ENCODE results near the gene PTPRB. TPM values are rescaled to one million over a fixed set of nuclear protein-coding genes. Genes with fewer than 3 reads are reported as not detected.

The PTPRB gene
- total RNA-seq, 1 donor from 2014 or later, result 28.9 TPM

- DNase-seq (ENCODE audit: low spot score), result no peak
- intact Hi-C loops (cut with DNase I), result no loop called here
Measured at GRCh38 chr12:70485704-70486103, 151.5 kb downstream of the PTPRB start.

- DNase-seq (ENCODE audit: low spot score), result no peak
- intact Hi-C loops (cut with DNase I), result no loop called here
Measured at GRCh38 chr12:70484464-70484863, 152.8 kb downstream of the PTPRB start.

GRCh38 chr12:70482764-70483163, 154.5 kb downstream of the PTPRB start:
- intact Hi-C loops (cut with DNase I), result no loop called here
- DNase-seq (ENCODE audit: low spot score), result no peak

- intact Hi-C loops (cut with DNase I), result no loop called here
- no peak for DNase-seq (ENCODE audit: low spot score)
Measured at GRCh38 chr12:70469221-70469820, 167.9 kb downstream of the PTPRB start.

GRCh38 chr12:70468741-70469140, 168.5 kb downstream of the PTPRB start:
- DNase-seq (ENCODE audit: low spot score), result no peak
- intact Hi-C loops (cut with DNase I), result no loop called here

GRCh38 chr12:70467918-70468733, 169.1 kb downstream of the PTPRB start:
- DNase-seq (ENCODE audit: low spot score), result no peak
- intact Hi-C loops (cut with DNase I), result no loop called here

- intact Hi-C loops (cut with DNase I), result no loop called here
- no peak for DNase-seq (ENCODE audit: low spot score)
Measured at GRCh38 chr12:70467476-70467875, 169.8 kb downstream of the PTPRB start.

- no peak for DNase-seq (ENCODE audit: low spot score)
- intact Hi-C loops (cut with DNase I), result no loop called here
Measured at GRCh38 chr12:70466753-70467152, 170.5 kb downstream of the PTPRB start.

Measured in cardiac septum (tissue), 1 donor.